Stomach smooth muscle (tissue), 2 donors: ENCODE measurements around the gene G3BP1.
"Not testable (repeated sequence)": the region's sequence is repeated elsewhere in the genome, so short reads cannot be mapped to it uniquely, and the experiment has no call there.

Experiments
- H3K27ac ChIP-seq: one replicate; pipeline ENCODE4 v1.7.0; 2013; ENCODE audit warnings: mild to moderate bottlenecking, low read length, inconsistent platforms
- H3K27me3 ChIP-seq, 2 donors: one replicate each; pipeline ENCODE4 v1.7.0; 2013; ENCODE audit warnings: low read length in 2 of 2; ENCODE audit not compliant: insufficient read depth in 2 of 2, control insufficient read depth in 1 of 2
- H3K36me3 ChIP-seq, 2 donors: one replicate each; pipeline ENCODE4 v1.7.0; 2013; ENCODE audit warnings: low read length in 2 of 2; ENCODE audit not compliant: control insufficient read depth in 2 of 2, insufficient read depth in 2 of 2
- H3K4me1 ChIP-seq: one replicate; pipeline ENCODE4 v1.7.0; 2013; ENCODE audit warnings: low read length; ENCODE audit not compliant: control insufficient read depth, insufficient read depth
- H3K4me3 ChIP-seq, 2 donors: one replicate each; pipeline ENCODE4 v1.7.0; 2013; ENCODE audit warnings: low read length in 2 of 2
- H3K9ac ChIP-seq, 2 donors: one replicate each; pipeline ENCODE4 v1.7.0; 2013; ENCODE audit warnings: low read length in 2 of 2, mild to moderate bottlenecking in 1 of 2
- H3K9me3 ChIP-seq, 2 donors: one replicate each; pipeline ENCODE4 v1.7.0; 2013; ENCODE audit warnings: low read length in 2 of 2; ENCODE audit not compliant: control insufficient read depth in 2 of 2
- donor health status: healthy.
- donor health status: Pancreatic carcinoma.

G3BP1 gene

DNA sequence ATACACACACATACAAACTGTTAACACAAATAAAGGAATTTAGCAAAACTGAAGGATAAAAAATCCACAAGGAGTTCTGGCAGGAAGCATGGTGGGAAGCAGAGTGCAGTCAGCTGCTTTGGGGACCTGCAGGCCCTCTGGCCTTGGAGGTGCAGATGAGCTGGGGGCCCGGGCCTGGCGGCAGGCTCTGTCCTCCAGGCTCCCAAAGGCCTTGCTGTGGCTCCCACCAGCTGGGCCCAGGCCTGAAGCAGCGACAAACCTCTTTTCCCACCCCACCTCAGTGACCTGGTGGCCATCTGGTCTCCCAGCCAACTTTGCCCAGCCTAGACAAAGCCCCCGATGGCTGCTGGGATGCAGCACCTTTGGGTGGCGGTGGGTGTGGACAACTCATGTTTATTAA is 85.1 kb downstream of the G3BP1 start:
- Histone ChIP-seq H3K36me3 (no peaks in the 10 kb centered on the region), H3K4me3 (no peak overlapping the region), H3K4me1 (no peaks in the 10 kb centered on the region), H3K9ac (no peak overlapping the region), H3K27ac (no peak overlapping the region), H3K27me3 (no peaks in the 10 kb centered on the region), H3K9me3 (no peaks in the 10 kb centered on the region)

DNA sequence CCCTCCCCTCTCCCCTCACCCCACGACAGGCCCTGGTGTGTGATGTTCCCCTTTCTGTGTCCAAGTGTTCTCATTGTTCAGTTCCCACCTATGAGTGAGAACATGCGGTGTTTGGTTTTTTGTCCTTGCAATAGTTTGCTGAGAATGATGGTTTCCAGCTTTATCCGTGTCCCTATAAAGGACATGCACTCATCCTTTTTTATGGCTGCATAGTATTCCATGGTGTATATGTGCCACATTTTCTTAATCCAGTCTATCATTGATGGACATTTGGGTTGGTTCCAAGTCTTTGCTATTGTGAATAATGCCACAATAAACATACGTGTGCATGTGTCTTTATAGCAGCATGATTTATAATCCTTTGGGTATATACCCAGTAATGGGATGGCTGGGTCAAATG is 89.1 kb downstream of the G3BP1 start:
- not testable (repeated sequence) for H3K9me3 ChIP-seq

More for the DNA sequence above, 89.1 kb downstream of the G3BP1 start:
- not testable (repeated sequence) for H3K4me1 ChIP-seq, H3K27me3 ChIP-seq, H3K9ac ChIP-seq, H3K27ac ChIP-seq, H3K4me3 ChIP-seq, H3K36me3 ChIP-seq
